ENCODE data around the gene EXPH5.

Gene EXPH5

DNA sequence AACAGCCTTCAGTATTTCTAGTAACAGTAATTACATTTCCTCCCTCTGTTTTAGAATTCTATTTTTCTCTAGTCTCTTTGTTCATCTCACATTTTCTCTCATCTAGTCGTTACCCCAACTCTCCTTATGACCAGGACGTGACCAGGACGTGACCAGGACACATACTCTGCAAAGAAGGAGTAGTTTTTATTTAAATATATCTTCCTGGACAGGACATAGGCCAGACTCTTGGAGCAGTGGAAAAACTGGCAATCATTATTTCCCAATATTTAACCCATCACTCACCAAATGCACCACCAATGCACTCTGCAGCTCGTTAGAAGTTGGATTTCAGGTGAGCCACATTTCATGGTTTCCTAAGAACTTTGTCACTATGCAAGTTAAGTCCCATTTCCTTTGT lies 55.1 kb downstream of the EXPH5 start (continued):
- TF ChIP-seq, protein P1, sequence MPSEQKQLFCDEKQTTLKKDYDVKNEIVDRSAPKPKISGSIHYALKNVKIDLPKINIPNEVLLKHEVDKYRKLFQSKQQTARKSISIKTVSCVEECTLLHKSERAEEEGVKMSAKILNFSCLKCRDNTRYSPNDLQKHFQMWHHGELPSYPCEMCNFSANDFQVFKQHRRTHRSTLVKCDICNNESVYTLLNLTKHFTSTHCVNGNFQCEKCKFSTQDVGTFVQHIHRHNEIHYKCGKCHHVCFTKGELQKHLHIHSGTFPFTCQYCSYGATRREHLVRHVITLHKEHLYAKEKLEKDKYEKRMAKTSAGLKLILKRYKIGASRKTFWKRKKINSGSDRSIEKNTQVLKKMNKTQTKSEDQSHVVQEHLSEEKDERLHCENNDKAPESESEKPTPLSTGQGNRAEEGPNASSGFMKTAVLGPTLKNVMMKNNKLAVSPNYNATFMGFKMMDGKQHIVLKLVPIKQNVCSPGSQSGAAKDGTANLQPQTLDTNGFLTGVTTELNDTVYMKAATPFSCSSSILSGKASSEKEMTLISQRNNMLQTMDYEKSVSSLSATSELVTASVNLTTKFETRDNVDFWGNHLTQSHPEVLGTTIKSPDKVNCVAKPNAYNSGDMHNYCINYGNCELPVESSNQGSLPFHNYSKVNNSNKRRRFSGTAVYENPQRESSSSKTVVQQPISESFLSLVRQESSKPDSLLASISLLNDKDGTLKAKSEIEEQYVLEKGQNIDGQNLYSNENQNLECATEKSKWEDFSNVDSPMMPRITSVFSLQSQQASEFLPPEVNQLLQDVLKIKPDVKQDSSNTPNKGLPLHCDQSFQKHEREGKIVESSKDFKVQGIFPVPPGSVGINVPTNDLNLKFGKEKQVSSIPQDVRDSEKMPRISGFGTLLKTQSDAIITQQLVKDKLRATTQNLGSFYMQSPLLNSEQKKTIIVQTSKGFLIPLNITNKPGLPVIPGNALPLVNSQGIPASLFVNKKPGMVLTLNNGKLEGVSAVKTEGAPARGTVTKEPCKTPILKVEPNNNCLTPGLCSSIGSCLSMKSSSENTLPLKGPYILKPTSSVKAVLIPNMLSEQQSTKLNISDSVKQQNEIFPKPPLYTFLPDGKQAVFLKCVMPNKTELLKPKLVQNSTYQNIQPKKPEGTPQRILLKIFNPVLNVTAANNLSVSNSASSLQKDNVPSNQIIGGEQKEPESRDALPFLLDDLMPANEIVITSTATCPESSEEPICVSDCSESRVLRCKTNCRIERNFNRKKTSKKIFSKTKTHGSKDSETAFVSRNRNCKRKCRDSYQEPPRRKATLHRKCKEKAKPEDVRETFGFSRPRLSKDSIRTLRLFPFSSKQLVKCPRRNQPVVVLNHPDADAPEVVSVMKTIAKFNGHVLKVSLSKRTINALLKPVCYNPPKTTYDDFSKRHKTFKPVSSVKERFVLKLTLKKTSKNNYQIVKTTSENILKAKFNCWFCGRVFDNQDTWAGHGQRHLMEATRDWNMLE (tag by site-specific recombination; conservative IDR thresholded peaks at IDR 0.05; ENCODE audit: low read depth) = no peak

DNA sequence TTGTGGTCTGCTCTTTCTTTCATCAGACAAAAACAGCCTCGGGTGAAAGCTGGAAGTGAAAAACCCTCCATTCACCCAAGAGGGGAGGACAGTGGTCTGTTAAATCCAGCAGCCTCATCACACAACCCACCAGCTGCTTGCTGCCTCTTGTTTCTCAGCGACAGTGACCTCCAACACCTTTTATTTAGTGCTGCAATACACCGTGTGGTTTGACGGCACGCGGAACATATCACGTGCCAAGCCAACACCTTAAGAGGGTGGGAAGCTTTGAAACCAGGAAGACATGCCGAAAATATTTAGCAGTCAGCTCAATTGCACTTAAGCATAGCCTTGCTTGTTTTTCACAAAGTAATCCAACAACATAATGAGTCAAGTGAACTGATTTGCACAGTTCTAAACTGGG lies 55.5 kb downstream of the EXPH5 start:
- H3K4me1 ChIP-seq (ENCODE audit: control insufficient read depth, insufficient read depth, low read length) = no peaks in the 10 kb centered on the region
- CTCF ChIA-PET = interaction anchor here (0.5 to 0.6 kb wide), 2 partner anchors 8 to 16 kb away, joined by 3 read pairs; no protein-coding TSS in a partner anchor
- no peaks in the 10 kb centered on the region for H3K9me3 ChIP-seq (ENCODE audit: control insufficient read depth, insufficient read depth, low read depth, low read length)
- H3K36me3 ChIP-seq (ENCODE audit: control insufficient read depth in 2 of 2, insufficient read depth in 1 of 2, low read length in 2 of 2) = peaks cover 0 to 23% of the 10 kb centered on the region in 2 experiments; a peak in 1 of 3 replicates
- no peak for TF ChIP-seq ZNF335 (tag by site-specific recombination; conservative IDR thresholded peaks at IDR 0.05)
- TF ChIP-seq, protein P1 (tag by site-specific recombination; conservative IDR thresholded peaks at IDR 0.05; ENCODE audit: low read depth) = no peak
- TF ChIP-seq ZNF544 (tag by site-specific recombination; IDR thresholded peaks at IDR 0.05) = no peak
- TF ChIP-seq OSR2 (tag by site-specific recombination; IDR thresholded peaks at IDR 0.05) = no peak
- no peak for TF ChIP-seq GLI2 (tag by site-specific recombination; IDR thresholded peaks at IDR 0.05; ENCODE audit: borderline replicate concordance, low read depth)
- TF ChIP-seq ZBTB17 (tag by site-specific recombination; IDR thresholded peaks at IDR 0.05) = no peak
- TF ChIP-seq, protein P2, sequence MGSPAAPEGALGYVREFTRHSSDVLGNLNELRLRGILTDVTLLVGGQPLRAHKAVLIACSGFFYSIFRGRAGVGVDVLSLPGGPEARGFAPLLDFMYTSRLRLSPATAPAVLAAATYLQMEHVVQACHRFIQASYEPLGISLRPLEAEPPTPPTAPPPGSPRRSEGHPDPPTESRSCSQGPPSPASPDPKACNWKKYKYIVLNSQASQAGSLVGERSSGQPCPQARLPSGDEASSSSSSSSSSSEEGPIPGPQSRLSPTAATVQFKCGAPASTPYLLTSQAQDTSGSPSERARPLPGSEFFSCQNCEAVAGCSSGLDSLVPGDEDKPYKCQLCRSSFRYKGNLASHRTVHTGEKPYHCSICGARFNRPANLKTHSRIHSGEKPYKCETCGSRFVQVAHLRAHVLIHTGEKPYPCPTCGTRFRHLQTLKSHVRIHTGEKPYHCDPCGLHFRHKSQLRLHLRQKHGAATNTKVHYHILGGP (tag by site-specific recombination; IDR thresholded peaks at IDR 0.05) = no peak
- TF ChIP-seq IKZF3 (tag by site-specific recombination; IDR thresholded peaks at IDR 0.05) = no peak
- TF ChIP-seq, protein P3, sequence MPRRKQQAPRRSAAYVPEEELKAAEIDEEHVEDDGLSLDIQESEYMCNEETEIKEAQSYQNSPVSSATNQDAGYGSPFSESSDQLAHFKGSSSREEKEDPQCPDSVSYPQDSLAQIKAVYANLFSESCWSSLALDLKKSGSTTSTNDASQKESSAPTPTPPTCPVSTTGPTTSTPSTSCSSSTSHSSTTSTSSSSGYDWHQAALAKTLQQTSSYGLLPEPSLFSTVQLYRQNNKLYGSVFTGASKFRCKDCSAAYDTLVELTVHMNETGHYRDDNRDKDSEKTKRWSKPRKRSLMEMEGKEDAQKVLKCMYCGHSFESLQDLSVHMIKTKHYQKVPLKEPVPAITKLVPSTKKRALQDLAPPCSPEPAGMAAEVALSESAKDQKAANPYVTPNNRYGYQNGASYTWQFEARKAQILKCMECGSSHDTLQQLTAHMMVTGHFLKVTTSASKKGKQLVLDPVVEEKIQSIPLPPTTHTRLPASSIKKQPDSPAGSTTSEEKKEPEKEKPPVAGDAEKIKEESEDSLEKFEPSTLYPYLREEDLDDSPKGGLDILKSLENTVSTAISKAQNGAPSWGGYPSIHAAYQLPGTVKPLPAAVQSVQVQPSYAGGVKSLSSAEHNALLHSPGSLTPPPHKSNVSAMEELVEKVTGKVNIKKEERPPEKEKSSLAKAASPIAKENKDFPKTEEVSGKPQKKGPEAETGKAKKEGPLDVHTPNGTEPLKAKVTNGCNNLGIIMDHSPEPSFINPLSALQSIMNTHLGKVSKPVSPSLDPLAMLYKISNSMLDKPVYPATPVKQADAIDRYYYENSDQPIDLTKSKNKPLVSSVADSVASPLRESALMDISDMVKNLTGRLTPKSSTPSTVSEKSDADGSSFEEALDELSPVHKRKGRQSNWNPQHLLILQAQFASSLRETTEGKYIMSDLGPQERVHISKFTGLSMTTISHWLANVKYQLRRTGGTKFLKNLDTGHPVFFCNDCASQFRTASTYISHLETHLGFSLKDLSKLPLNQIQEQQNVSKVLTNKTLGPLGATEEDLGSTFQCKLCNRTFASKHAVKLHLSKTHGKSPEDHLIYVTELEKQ (tag by site-specific recombination; IDR thresholded peaks at IDR 0.05; ENCODE audit: borderline replicate concordance) = no peak
- no peak for TF ChIP-seq ZNF221 (tag by site-specific recombination; IDR thresholded peaks at IDR 0.05; ENCODE audit: borderline replicate concordance)
- TF ChIP-seq ZNF600 (tag by site-specific recombination; IDR thresholded peaks at IDR 0.05) = no peak
- TF ChIP-seq HOXD13 (CRISPR knock-in tag; IDR thresholded peaks at IDR 0.05; ENCODE audit: borderline replicate concordance) = no peak
- no peak for TF ChIP-seq ZNF529 (tag by site-specific recombination; IDR thresholded peaks at IDR 0.05; ENCODE audit: insufficient replicate concordance)
- POLR2A ChIA-PET = no interaction called here
- no peak overlapping the region for H3K27ac ChIP-seq (ENCODE audit: extremely low read depth, low read depth, low read length)
- no peak overlapping the region for H3K4me3 ChIP-seq (ENCODE audit: low read depth, low read length)
